ENCODE results near the gene OSGEPL1.

Gene OSGEPL1

DNA sequence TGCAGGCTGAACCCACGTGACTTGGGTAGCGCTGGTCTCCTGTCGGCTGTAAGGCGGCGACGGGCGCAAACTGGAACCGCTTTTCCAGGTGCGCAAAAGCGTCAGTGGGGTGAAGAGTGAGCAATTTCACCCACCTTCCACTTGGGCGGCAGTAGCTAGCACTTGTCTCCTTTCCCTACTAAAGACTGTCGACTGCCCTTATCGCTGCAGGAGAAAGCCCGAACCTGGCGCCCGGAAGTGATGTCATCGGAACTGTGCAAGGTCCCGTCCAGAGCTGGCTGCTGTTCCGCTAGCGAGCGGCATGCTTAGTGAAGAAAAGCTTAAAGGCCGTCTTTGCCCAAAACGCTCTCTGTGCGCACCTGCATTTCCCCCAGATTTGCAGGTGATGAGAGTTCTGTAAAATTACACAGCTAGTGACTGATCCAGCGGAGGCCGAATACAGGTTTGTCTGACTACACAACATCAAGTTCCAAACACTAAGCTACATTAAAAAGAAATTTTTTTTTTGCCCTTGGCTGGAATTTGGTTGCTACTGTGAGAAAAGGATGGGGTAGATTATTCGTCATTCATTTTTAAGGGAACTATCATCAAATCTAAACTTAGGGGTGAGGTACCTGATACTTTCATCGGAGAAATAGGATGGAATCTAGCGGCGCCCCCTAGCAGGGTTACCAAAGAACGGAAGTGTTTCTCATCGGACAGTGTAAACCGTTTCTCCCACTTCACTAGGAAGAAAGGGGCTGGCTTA, at the start of gene OSGEPL1:
OSGEPL1 (minus strand) TSS at position 242 of the 748 bp plus-strand sequence. CDS start 1,152 bp downstream, outside the sequence.
- Histone ChIP-seq H3K27ac (ENCODE audit: low read depth, low read length) (peak within 1 kb of the TSS; percentile 91), H3K4me2 (ENCODE audit: low read length) (peak within 1 kb of the TSS; percentile 97), H4K20me1 (ENCODE audit: control insufficient read depth, insufficient read depth, low read depth, low read length) (no peaks in the 10 kb centered on the region), H3K79me2 (ENCODE audit: control insufficient read depth, low read length) (peaks cover 14% of the 10 kb centered on the region), H3K36me3 (ENCODE audit: control insufficient read depth, low read length) (peaks cover 20% of the 10 kb centered on the region), H3K4me1 (ENCODE audit: control insufficient read depth, low read length) (peaks cover 17% of the 10 kb centered on the region), H3K27me3 (ENCODE audit: control insufficient read depth, low read length) (no peaks in the 10 kb centered on the region), H3K4me3 (ENCODE audit: low read length) (peak within 1 kb of the TSS; percentile 89), H3F3A (ENCODE audit: control insufficient read depth, insufficient read depth) (peaks cover 25% of the 10 kb centered on the region), H3K9me3 (ENCODE audit: control insufficient read depth, insufficient read depth, low read length) (no peaks in the 10 kb centered on the region), H3K9me2 (replicated peaks; ENCODE audit: control insufficient read depth, low read length) (no peaks in the 10 kb centered on the region)
- peak; percentile 82 for TF ChIP-seq CTCF (IDR thresholded peaks at IDR 0.05; ENCODE audit: low read depth, low read length, poor library complexity, severe bottlenecking)
- TF ChIP-seq EZH2phosphoT487 (IDR thresholded peaks at IDR 0.05; ENCODE audit: borderline replicate concordance, low read length): no peak

DNA sequence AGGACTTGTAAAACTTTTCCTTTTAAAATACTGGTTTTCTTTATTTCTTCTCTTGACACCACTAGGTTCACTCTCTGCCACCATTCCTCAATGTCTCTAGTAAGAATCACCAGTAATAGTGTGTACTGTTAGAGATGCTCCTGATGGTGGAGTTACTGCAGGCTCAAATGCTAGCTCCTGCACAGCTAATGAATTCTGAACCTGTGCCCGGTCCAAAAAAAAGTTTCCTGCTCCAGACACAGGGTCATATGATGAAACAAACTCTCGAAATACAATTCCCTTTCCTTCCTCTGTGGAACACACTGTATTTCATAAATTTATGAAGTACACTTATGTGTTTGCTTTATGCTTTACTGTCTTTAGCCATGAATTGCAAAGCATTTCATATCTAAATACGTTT, 40.8 kb upstream of the OSGEPL1 start:
- no peaks in the 10 kb centered on the region for H4K20me1 ChIP-seq (ENCODE audit: control insufficient read depth, insufficient read depth, low read depth, low read length)
- no peak for TF ChIP-seq EZH2phosphoT487 (IDR thresholded peaks at IDR 0.05; ENCODE audit: borderline replicate concordance, low read length)
- no peak for TF ChIP-seq CTCF (IDR thresholded peaks at IDR 0.05; ENCODE audit: low read depth, low read length, poor library complexity, severe bottlenecking)

DNA sequence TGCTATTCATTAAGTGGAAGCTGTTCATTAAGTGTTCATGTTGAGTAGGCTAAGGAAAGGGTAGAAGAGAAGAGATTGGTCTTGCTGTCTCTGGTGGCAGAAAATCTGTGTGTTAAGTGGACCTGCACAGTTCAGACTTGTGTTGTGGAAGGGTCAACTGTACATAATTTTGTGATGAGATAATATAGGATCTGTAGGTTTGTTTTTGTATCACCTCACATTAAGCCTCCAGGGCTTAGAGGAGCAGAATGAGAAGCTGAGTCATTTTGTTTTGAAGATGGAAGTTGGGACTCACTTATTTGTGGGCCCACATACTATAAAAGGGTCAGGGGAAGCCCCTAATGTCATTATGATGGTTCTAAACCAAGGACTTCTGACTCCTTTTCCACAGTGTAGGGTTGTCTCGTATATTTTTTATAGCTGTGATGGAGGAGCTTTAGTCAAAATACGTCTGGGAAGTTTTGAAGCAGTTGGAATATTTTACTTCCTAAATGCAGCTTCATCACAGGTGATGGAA, 39.9 kb upstream of the OSGEPL1 start:
- Histone ChIP-seq H3K27me3 (ENCODE audit: control insufficient read depth, low read length) (no peaks in the 10 kb centered on the region), H3K9me3 (ENCODE audit: control insufficient read depth, insufficient read depth, low read length) (no peaks in the 10 kb centered on the region), H3F3A (ENCODE audit: control insufficient read depth, insufficient read depth) (peaks cover 5% of the 10 kb centered on the region; the same call in 1 of the 2 replicates), H3K9me2 (replicated peaks; ENCODE audit: control insufficient read depth, low read length) (no peaks in the 10 kb centered on the region), H3K36me3 (ENCODE audit: control insufficient read depth, low read length) (peaks cover 85% of the 10 kb centered on the region), H3K79me2 (ENCODE audit: control insufficient read depth, low read length) (peaks cover 47% of the 10 kb centered on the region), H3K27ac (ENCODE audit: low read depth, low read length) (no peak overlapping the region), H4K20me1 (ENCODE audit: control insufficient read depth, insufficient read depth, low read depth, low read length) (no peaks in the 10 kb centered on the region), H3K4me2 (ENCODE audit: low read length) (no peak overlapping the region), H3K4me1 (ENCODE audit: control insufficient read depth, low read length) (peaks cover 18% of the 10 kb centered on the region), H3K4me3 (ENCODE audit: low read length) (no peak overlapping the region)
- no peak for TF ChIP-seq EZH2phosphoT487 (IDR thresholded peaks at IDR 0.05; ENCODE audit: borderline replicate concordance, low read length)
- no peak for TF ChIP-seq CTCF (IDR thresholded peaks at IDR 0.05; ENCODE audit: low read depth, low read length, poor library complexity, severe bottlenecking)

More for the DNA sequence above, 40.8 kb upstream of the OSGEPL1 start:
- no peaks in the 10 kb centered on the region for H3F3A ChIP-seq (ENCODE audit: control insufficient read depth, insufficient read depth)
- no peak overlapping the region for H3K4me3 ChIP-seq (ENCODE audit: low read length)
- H3K9me2 ChIP-seq (replicated peaks; ENCODE audit: control insufficient read depth, low read length): no peaks in the 10 kb centered on the region
- H3K4me1 ChIP-seq (ENCODE audit: control insufficient read depth, low read length): peaks cover 16% of the 10 kb centered on the region
- H3K4me2 ChIP-seq (ENCODE audit: low read length): no peak overlapping the region
- H3K79me2 ChIP-seq (ENCODE audit: control insufficient read depth, low read length): peaks cover 37% of the 10 kb centered on the region
- H3K27ac ChIP-seq (ENCODE audit: low read depth, low read length): no peak overlapping the region
- H3K9me3 ChIP-seq (ENCODE audit: control insufficient read depth, insufficient read depth, low read length): no peaks in the 10 kb centered on the region
- no peaks in the 10 kb centered on the region for H3K27me3 ChIP-seq (ENCODE audit: control insufficient read depth, low read length)
- H3K36me3 ChIP-seq (ENCODE audit: control insufficient read depth, low read length): peaks cover 83% of the 10 kb centered on the region

All from DOHH2 (cell line).